HL-60 (cell line): Measurements from ENCODE around the gene KCNJ6.

Experiments used
- DNase-seq, 2 experiments: peaks; one replicate each; pipeline ENCODE4 v3.0.0-alpha.2; 2010 to 2020; ENCODE audit warnings: low read depth in 1 of 2, low spot score in 1 of 2
- H3K27ac ChIP-seq: fragments of 250-450 bp; sonication (Bioruptor Pico); replicated peaks from 2 replicates; pipeline ENCODE4 v1.5.1; 2020; ENCODE audit warnings: mild to moderate bottlenecking, moderate library complexity
- H3K27me3 ChIP-seq: fragments of 250-450 bp; sonication (Bioruptor Pico); 2 replicates; pipeline ENCODE4 v1.5.1; 2021; ENCODE audit warnings: mild to moderate bottlenecking, moderate library complexity; ENCODE audit not compliant: insufficient read depth, poor library complexity, severe bottlenecking
- H3K4me3 ChIP-seq: replicated peaks from 2 replicates; pipeline ENCODE4 v1.5.1; 2011; ENCODE audit warnings: mild to moderate bottlenecking, control low read depth, low read length; ENCODE audit not compliant: insufficient read depth
- CTCF ChIP-seq: IDR thresholded peaks from one replicate; pipeline ENCODE4 v1.5.1; 2011; ENCODE audit warnings: low read length, control low read depth, inconsistent platforms; ENCODE audit not compliant: insufficient read depth
- GABPA ChIP-seq: IDR thresholded peaks from 2 replicates; pipeline ENCODE4 v1.6.1; 2012; ENCODE audit warnings: low read depth
- POLR2AphosphoS5 ChIP-seq: IDR thresholded peaks from 2 replicates; pipeline ENCODE4 v1.6.1; 2012; ENCODE audit warnings: low read depth
- REST ChIP-seq: IDR thresholded peaks from 2 replicates; pipeline ENCODE4 v1.6.1; 2012; ENCODE audit warnings: low read depth; ENCODE audit not compliant: insufficient replicate concordance
- SPI1 ChIP-seq: IDR thresholded peaks from 2 replicates; pipeline ENCODE4 v1.6.1; 2012; ENCODE audit warnings: low read depth, mild to moderate bottlenecking, borderline replicate concordance

Gene KCNJ6

GRCh38 chr21:37626320-37626719, 289.9 kb downstream of the KCNJ6 start:
- Histone ChIP-seq H3K27me3 (peaks cover 8% of the 10 kb centered on the region), H3K4me3 (no peak overlapping the region), H3K27ac (no peak overlapping the region)
- no peak for DNase-seq
- TF ChIP-seq GABPA (no peak), POLR2AphosphoS5 (no peak), REST (no peak), CTCF (no peak), SPI1 (no peak)

- no peak for TF ChIP-seq POLR2AphosphoS5
- no peak for TF ChIP-seq GABPA
- TF ChIP-seq SPI1, result no peak
- TF ChIP-seq CTCF, result no peak
- no peak for TF ChIP-seq REST
- DNase-seq, result no peak
Observed at GRCh38 chr21:37623689-37624088, 292.6 kb downstream of the KCNJ6 start.

GRCh38 chr21:37623183-37623582, 293.1 kb downstream of the KCNJ6 start:
- no peak for TF ChIP-seq REST
- DNase-seq, result no peak
- Histone ChIP-seq H3K27ac (no peak overlapping the region), H3K27me3 (no peaks in the 10 kb centered on the region), H3K4me3 (no peak overlapping the region)

More at GRCh38 chr21:37623689-37624088, 292.6 kb downstream of the KCNJ6 start:
- Histone ChIP-seq H3K27ac (no peak overlapping the region), H3K27me3 (peaks cover 2% of the 10 kb centered on the region), H3K4me3 (no peak overlapping the region)

GRCh38 chr21:37622755-37623154, 293.5 kb downstream of the KCNJ6 start:
- no peak for DNase-seq
- H3K27ac ChIP-seq, result no peak overlapping the region
- TF ChIP-seq SPI1 (no peak), CTCF (no peak), POLR2AphosphoS5 (no peak), GABPA (no peak), REST (no peak)
- no peaks in the 10 kb centered on the region for H3K27me3 ChIP-seq
- H3K4me3 ChIP-seq, result no peak overlapping the region
